HL-60 (cell line): ENCODE results near the gene PPM1E.

Source experiments
- DNase-seq, 2 experiments: peaks; one replicate each; pipeline ENCODE4 v3.0.0-alpha.2; 2010 to 2020; ENCODE audit warnings: low read depth in 1 of 2, low spot score in 1 of 2
- H3K27ac ChIP-seq: fragments of 250-450 bp; sonication (Bioruptor Pico); replicated peaks from 2 replicates; pipeline ENCODE4 v1.5.1; 2020; ENCODE audit warnings: mild to moderate bottlenecking, moderate library complexity
- H3K27me3 ChIP-seq: fragments of 250-450 bp; sonication (Bioruptor Pico); 2 replicates; pipeline ENCODE4 v1.5.1; 2021; ENCODE audit warnings: mild to moderate bottlenecking, moderate library complexity; ENCODE audit not compliant: insufficient read depth, poor library complexity, severe bottlenecking
- H3K4me3 ChIP-seq: replicated peaks from 2 replicates; pipeline ENCODE4 v1.5.1; 2011; ENCODE audit warnings: mild to moderate bottlenecking, control low read depth, low read length; ENCODE audit not compliant: insufficient read depth
- GABPA ChIP-seq: IDR thresholded peaks from 2 replicates; pipeline ENCODE4 v1.6.1; 2012; ENCODE audit warnings: low read depth
- POLR2AphosphoS5 ChIP-seq: IDR thresholded peaks from 2 replicates; pipeline ENCODE4 v1.6.1; 2012; ENCODE audit warnings: low read depth
- REST ChIP-seq: IDR thresholded peaks from 2 replicates; pipeline ENCODE4 v1.6.1; 2012; ENCODE audit warnings: low read depth; ENCODE audit not compliant: insufficient replicate concordance
- SPI1 ChIP-seq: IDR thresholded peaks from 2 replicates; pipeline ENCODE4 v1.6.1; 2012; ENCODE audit warnings: low read depth, mild to moderate bottlenecking, borderline replicate concordance
- TF ChIP-seq, protein P1 (sequence below): IDR thresholded peaks from one replicate; pipeline ENCODE4 v1.5.1; 2011; ENCODE audit warnings: low read length, control low read depth, inconsistent platforms; ENCODE audit not compliant: insufficient read depth

PPM1E gene

DNA sequence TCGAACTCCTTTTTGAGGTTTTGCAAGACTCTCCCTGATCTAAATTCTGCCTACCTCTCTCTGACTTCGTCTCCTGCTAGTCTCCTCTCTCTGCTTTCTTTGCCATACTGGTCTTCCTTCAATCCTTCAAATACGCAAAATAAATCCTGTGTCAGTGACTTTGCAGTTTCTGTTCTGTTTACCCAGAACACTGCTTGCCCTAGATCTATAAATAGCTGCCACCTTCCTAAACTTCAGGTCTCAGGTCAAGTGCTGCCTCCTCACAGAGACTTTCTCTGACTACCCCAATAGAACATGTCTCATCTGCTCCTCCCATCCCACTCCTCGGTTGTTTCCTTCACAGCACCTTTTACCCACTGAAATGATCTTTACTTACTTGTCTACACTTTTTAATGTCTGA lies 272.1 kb downstream of the PPM1E start:
- Histone ChIP-seq H3K27ac (no peak overlapping the region), H3K4me3 (no peak overlapping the region), H3K27me3 (no peaks in the 10 kb centered on the region)
- no peak for DNase-seq
- no peak for TF ChIP-seq POLR2AphosphoS5
- no peak for TF ChIP-seq SPI1
- TF ChIP-seq, protein P1, sequence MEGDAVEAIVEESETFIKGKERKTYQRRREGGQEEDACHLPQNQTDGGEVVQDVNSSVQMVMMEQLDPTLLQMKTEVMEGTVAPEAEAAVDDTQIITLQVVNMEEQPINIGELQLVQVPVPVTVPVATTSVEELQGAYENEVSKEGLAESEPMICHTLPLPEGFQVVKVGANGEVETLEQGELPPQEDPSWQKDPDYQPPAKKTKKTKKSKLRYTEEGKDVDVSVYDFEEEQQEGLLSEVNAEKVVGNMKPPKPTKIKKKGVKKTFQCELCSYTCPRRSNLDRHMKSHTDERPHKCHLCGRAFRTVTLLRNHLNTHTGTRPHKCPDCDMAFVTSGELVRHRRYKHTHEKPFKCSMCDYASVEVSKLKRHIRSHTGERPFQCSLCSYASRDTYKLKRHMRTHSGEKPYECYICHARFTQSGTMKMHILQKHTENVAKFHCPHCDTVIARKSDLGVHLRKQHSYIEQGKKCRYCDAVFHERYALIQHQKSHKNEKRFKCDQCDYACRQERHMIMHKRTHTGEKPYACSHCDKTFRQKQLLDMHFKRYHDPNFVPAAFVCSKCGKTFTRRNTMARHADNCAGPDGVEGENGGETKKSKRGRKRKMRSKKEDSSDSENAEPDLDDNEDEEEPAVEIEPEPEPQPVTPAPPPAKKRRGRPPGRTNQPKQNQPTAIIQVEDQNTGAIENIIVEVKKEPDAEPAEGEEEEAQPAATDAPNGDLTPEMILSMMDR = no peak
- TF ChIP-seq REST = no peak
- TF ChIP-seq GABPA = no peak

DNA sequence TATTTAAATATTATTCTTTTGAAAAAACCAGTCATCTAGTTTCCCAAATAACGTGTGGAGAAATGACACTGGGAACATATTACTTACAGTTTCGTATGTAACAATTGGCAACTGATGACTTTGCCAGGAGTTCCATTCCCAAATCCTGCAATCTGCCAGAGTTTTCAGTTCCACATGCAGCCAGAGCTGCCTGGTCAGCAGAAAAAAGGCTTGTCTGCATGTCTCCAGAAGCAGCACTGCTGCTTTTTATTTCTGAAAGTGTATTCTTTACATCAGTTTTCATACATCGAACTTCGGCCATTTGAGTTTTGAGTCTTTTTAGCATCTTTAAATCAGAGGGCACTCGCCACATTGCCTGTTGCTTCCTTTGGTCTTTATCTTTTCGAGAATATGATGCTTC lies 272.7 kb downstream of the PPM1E start:
- Histone ChIP-seq H3K27ac (no peak overlapping the region), H3K4me3 (no peak overlapping the region)
- TF ChIP-seq POLR2AphosphoS5 = no peak
- no peak for TF ChIP-seq GABPA
- no peak for TF ChIP-seq REST
- TF ChIP-seq, protein P1 = no peak
- no peak for TF ChIP-seq SPI1

DNA sequence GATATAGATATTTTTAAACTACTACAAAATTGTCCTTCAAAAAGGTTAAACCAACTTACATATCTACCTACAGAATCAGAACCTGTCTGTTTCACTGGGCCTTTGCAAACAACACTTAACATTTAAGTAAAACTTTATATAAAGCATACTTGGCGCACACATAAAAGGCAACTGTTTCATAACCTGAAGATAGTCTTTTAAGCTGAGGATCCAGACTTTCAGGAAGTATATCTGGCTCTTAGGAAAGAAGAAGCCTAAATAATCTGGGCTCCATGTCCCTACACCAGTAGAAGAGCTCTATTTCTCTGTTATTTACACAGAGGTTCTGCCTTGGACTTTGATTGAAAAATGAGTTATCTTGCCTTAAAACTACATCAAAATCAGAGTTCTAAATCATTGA lies 275.2 kb downstream of the PPM1E start:
- TF ChIP-seq REST = no peak
- TF ChIP-seq SPI1 = no peak
- TF ChIP-seq GABPA = no peak
- TF ChIP-seq, protein P1 = no peak
- no peak for TF ChIP-seq POLR2AphosphoS5
- Histone ChIP-seq H3K27me3 (no peaks in the 10 kb centered on the region), H3K4me3 (no peak overlapping the region), H3K27ac (no peak overlapping the region)
- DNase-seq = no peak

More for the DNA sequence above, 272.7 kb downstream of the PPM1E start:
- DNase-seq = no peak
- no peaks in the 10 kb centered on the region for H3K27me3 ChIP-seq
